GM18505 (cell line): Measurements from ENCODE around the gene LPIN1.
"Not testable (repeated sequence)": the region's sequence is repeated elsewhere in the genome, so short reads cannot be mapped to it uniquely, and the experiment has no call there.

Experiments
- ATAC-seq: cut with Tn5 transposase; IDR thresholded peaks from one replicate; pipeline ENCODE4 v1.9.1; 2021; ENCODE audit not compliant: unreplicated experiment
- POLR2A ChIP-seq: IDR thresholded peaks from 4 replicates; pipeline ENCODE4 v1.6.1; 2011; ENCODE audit warnings: borderline replicate concordance; ENCODE audit not compliant: insufficient read depth, insufficient read length; ENCODE audit errors: extremely low read depth

Gene LPIN1

GRCh38 chr2:11821705-11822104, 75.3 kb downstream of the LPIN1 start:
- no peak for ATAC-seq
- TF ChIP-seq POLR2A = no peak

- not testable (repeated sequence) for ATAC-seq
Observed at GRCh38 chr2:11822359-11822745, 75.9 kb downstream of the LPIN1 start.

GRCh38 chr2:11822746-11823451, 76.5 kb downstream of the LPIN1 start:
- TF ChIP-seq POLR2A = no peak
- ATAC-seq = no peak

GRCh38 chr2:11824901-11825828, 78.7 kb downstream of the LPIN1 start:
- no peak for TF ChIP-seq POLR2A
- ATAC-seq = no peak

- no peak for ATAC-seq
- TF ChIP-seq POLR2A = no peak
Observed at GRCh38 chr2:11827547-11827946, 81.1 kb downstream of the LPIN1 start.

- no peak for ATAC-seq
- TF ChIP-seq POLR2A = no peak
Observed at GRCh38 chr2:11828933-11829323, 82.5 kb downstream of the LPIN1 start.

- TF ChIP-seq POLR2A = no peak
Observed at GRCh38 chr2:11829324-11829946, 83.0 kb downstream of the LPIN1 start.

GRCh38 chr2:11829947-11830707, 83.7 kb downstream of the LPIN1 start:
- ATAC-seq = peak; percentile 71
- TF ChIP-seq POLR2A = no peak

More at GRCh38 chr2:11829324-11829946, 83.0 kb downstream of the LPIN1 start:
- ATAC-seq = peak; percentile 28

GRCh38 chr2:11830708-11831301, 84.4 kb downstream of the LPIN1 start:
- no peak for TF ChIP-seq POLR2A
- no peak for ATAC-seq

- ATAC-seq = no peak
- no peak for TF ChIP-seq POLR2A
Observed at GRCh38 chr2:11831415-11831814, 85.0 kb downstream of the LPIN1 start.

- no peak for TF ChIP-seq POLR2A
- no peak for ATAC-seq
Observed at GRCh38 chr2:11832531-11832930, 86.1 kb downstream of the LPIN1 start.

GRCh38 chr2:11833601-11834000, 87.2 kb downstream of the LPIN1 start:
- no peak for TF ChIP-seq POLR2A
- ATAC-seq = no peak

- TF ChIP-seq POLR2A = no peak
- ATAC-seq = no peak
Observed at GRCh38 chr2:11835403-11835802, 89.0 kb downstream of the LPIN1 start.
